Stimulated activated effector memory CD8-positive, alpha-beta T cell treated with anti-CD3 and anti-CD28 coated beads, Interleukin-12 subunit alpha, Interleukin-12 subunit beta, amount 100 ng/mL, for 72 hours (primary cell): ENCODE measurements around the gene MAN1B1.

Experiments used
- ATAC-seq: fragments of 150-1000 bp; cut with Tn5 transposase; 2 replicates; pipeline ENCODE4 v1.10.0; 2021
- DNase-seq, 2 donors: peaks; one replicate each; pipeline ENCODE4 v3.0.0; 2021 to 2022; ENCODE audit warnings: low spot score in 2 of 2
- H3K27ac Mint-ChIP-seq: one replicate; pipeline ENCODE4 v1.8.0; 2022; ENCODE audit warnings: mild to moderate bottlenecking, mixed read lengths
- H3K36me3 Mint-ChIP-seq: one replicate; pipeline ENCODE4 v1.8.0; 2022; ENCODE audit warnings: mild to moderate bottlenecking, mixed read lengths
- H3K4me1 Mint-ChIP-seq: one replicate; pipeline ENCODE4 v1.8.0; 2022; ENCODE audit warnings: mixed read lengths
- H3K4me3 Mint-ChIP-seq: one replicate; pipeline ENCODE4 v1.8.0; 2022; ENCODE audit warnings: mild to moderate bottlenecking, mixed read lengths
- H3K9me3 Mint-ChIP-seq: one replicate; pipeline ENCODE4 v1.8.0; 2022; ENCODE audit warnings: mixed read lengths

The MAN1B1 gene

DNA sequence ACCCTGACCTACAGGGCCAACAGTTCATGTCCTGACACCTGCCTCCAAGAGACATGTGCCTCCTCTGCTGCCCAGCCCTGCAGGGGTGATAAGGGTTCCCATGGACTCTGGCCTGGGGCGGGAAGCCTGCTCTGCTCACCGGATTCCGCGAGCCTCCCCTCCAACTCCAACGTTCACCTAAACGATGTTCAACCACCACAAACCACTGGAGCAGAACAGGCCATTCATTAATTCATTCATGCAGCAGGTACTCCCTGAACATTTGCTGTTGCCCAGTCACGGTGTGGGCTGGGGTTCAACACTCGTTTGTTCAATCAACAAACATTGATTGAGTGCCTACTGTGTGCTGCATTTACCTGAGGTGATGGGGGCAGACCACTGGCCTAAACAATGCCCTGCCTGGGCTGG, 12.8 kb upstream of the MAN1B1 start:
- ATAC-seq (no peak), DNase-seq (no peak)
- Mint-ChIP-seq H3K4me3 (no peak overlapping the region), H3K4me1 (peaks cover 17% of the 10 kb centered on the region), H3K27ac (no peak overlapping the region), H3K9me3 (no peaks in the 10 kb centered on the region), H3K36me3 (peaks cover 20% of the 10 kb centered on the region)

DNA sequence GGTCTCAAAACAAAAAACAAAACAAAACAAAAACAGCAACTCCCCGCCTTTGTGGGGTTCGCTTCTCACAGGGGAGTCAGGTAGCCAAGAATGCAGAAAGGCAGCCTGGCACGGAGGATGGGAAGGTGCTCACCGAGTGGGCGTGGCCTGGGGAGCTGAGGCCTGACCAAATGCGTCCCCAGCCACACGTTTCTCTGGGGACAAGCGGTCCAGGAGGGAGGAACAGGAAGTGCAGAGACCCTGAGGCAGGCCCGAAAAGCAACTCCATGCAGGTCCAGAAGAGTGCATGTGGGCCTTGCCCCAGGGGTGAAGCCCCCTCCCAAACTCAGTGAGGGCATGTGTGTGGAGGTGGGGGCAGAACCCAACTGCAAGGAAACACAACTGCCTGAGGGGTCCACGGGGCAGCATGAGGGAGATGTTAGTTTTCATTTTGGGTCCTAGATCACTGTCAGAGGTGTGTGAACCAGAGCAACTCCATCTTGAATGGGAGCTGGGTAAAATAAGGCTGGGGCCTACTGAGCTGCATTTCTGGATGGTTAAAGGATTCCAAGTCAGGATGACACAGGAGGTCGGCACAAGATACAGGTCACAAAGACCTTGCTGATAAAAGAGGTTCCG, 12.0 kb upstream of the MAN1B1 start:
- DNase-seq (no peak), ATAC-seq (no peak)
- H3K27ac Mint-ChIP-seq, result no peak overlapping the region
- H3K4me1 Mint-ChIP-seq, result peaks cover 17% of the 10 kb centered on the region
- H3K36me3 Mint-ChIP-seq, result peaks cover 28% of the 10 kb centered on the region
- no peaks in the 10 kb centered on the region for H3K9me3 Mint-ChIP-seq
- H3K4me3 Mint-ChIP-seq, result no peak overlapping the region

DNA sequence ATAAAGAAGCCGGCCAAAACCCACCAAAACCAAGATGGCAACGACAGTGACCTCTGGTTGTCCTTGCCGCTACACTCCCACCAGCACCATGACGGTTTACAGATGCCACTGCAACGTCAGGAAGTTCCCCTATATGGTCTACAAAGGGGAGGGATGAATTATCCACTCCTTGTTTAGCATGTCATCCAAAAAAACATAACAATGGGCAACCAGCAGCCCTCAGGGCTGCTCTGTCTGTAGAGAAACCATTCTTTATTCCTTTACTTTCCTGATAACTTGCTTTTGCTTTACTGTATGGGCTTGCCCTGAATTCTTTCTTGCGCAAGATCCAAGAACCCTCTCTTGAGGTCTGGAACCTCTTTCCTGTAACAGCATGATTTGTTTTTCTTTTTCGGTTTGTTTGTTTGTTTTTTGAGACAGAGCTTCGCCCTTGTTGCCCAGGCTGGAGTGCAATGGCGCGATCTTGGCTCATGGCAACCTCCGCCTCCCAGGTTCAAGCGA, 11.5 kb upstream of the MAN1B1 start:
- no peak overlapping the region for H3K27ac Mint-ChIP-seq
- H3K36me3 Mint-ChIP-seq, result peaks cover 32% of the 10 kb centered on the region
- peaks cover 17% of the 10 kb centered on the region for H3K4me1 Mint-ChIP-seq
- H3K9me3 Mint-ChIP-seq, result no peaks in the 10 kb centered on the region
- ATAC-seq (no peak), DNase-seq (no peak)
- H3K4me3 Mint-ChIP-seq, result no peak overlapping the region

DNA sequence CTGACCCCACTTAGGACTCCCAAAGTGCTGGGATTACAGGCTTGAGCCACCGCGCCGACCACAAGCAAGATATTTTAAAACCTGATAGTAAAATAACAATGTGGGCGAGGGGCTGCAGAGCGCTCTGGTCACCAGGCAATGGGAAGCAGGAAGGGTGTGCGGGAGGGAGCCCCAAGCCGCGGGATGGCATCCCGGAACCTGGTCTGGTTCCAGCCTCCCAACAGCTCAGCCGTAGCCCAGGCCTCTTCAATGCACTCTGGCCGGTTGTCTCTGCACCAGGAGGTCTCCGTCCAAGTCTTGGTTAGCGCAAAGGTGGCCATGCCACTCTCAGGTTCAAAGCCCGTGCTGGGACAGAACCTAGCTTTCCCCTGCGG, 10.2 kb upstream of the MAN1B1 start:
- Mint-ChIP-seq H3K36me3 (peaks cover 34% of the 10 kb centered on the region), H3K4me1 (peaks cover 6% of the 10 kb centered on the region), H3K4me3 (peak overlapping the region; percentile 66), H3K27ac (peak overlapping the region; percentile 37), H3K9me3 (no peaks in the 10 kb centered on the region)
- ATAC-seq, result no peak
- no peak for DNase-seq

DNA sequence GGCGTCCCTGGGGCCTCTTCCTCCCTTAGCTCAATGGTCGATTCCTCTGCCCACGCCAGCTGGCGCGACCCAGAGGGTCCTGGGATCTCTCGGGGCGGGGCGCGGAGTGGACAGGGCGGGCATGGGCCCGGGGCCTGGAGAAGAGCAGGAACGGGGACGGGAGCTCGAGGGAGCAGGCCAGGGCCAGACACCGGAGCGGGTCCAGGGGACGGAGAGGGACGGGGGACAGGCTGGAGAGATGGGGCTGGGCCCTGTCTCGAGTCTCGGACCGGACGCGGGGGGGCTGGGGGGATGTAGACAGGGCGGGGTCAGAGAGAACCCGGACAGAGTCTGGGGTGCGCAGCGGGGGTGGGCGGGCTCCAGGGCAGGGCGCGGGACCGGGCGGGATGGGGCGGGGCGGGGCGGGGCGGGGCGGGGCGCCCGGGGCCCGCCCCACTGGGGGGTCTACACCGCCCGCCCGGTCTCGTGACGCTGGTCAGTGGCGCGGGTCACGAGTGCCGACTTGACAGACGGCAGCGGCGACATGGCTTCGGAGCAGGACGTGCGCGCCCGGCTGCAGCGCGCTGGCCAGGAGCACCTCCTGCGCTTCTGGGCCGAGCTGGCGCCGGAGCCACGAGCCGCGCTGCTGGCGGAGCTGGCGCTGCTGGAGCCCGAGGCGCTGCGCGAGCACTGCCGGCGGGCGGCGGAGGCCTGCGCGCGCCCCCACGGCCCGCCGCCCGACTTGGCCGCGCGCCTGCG, 9.6 kb upstream of the MAN1B1 start, which contains the start of gene UAP1L1:
UAP1L1 (plus strand) TSS at position 508 of the 738 bp plus-strand sequence; CDS start at position 524, 16 bp downstream.
- H3K9me3 Mint-ChIP-seq, result no peaks in the 10 kb centered on the region
- peak; percentile 58 to 84 for DNase-seq
- peaks cover 39% of the 10 kb centered on the region for H3K36me3 Mint-ChIP-seq
- H3K27ac Mint-ChIP-seq, result peak within 1 kb of the TSS; percentile 37
- ATAC-seq, result peak; percentile 80
- peak within 1 kb of the TSS; percentile 66 for H3K4me3 Mint-ChIP-seq
- H3K4me1 Mint-ChIP-seq, result peaks cover 1% of the 10 kb centered on the region

- Mint-ChIP-seq H3K4me1 (peaks cover 4% of the 10 kb centered on the region), H3K36me3 (peaks cover 48% of the 10 kb centered on the region), H3K27ac (no peak overlapping the region), H3K9me3 (no peaks in the 10 kb centered on the region), H3K4me3 (peak overlapping the region; percentile 66)
- DNase-seq, result peak in 1 of 2 donors; percentile 76
- peak; percentile 64 for ATAC-seq
These were observed 8.8 kb upstream of the MAN1B1 start for GRCh38 chr9:137077758-137078693.

- ATAC-seq (no peak), DNase-seq (no peak)
- H3K27ac Mint-ChIP-seq, result no peak overlapping the region
- peaks cover 12% of the 10 kb centered on the region for H3K4me1 Mint-ChIP-seq
- no peaks in the 10 kb centered on the region for H3K9me3 Mint-ChIP-seq
- H3K36me3 Mint-ChIP-seq, result peaks cover 56% of the 10 kb centered on the region
- peak overlapping the region; percentile 66 for H3K4me3 Mint-ChIP-seq
These were observed 7.9 kb upstream of the MAN1B1 start for GRCh38 chr9:137078701-137079400.

- ATAC-seq, result no peak
- no peak for DNase-seq
- H3K27ac Mint-ChIP-seq, result no peak overlapping the region
- H3K4me3 Mint-ChIP-seq, result peak overlapping the region; percentile 66
- H3K4me1 Mint-ChIP-seq, result peaks cover 14% of the 10 kb centered on the region
- H3K36me3 Mint-ChIP-seq, result peaks cover 58% of the 10 kb centered on the region
- H3K9me3 Mint-ChIP-seq, result no peaks in the 10 kb centered on the region
These were observed 7.4 kb upstream of the MAN1B1 start for GRCh38 chr9:137079401-137079787.

DNA sequence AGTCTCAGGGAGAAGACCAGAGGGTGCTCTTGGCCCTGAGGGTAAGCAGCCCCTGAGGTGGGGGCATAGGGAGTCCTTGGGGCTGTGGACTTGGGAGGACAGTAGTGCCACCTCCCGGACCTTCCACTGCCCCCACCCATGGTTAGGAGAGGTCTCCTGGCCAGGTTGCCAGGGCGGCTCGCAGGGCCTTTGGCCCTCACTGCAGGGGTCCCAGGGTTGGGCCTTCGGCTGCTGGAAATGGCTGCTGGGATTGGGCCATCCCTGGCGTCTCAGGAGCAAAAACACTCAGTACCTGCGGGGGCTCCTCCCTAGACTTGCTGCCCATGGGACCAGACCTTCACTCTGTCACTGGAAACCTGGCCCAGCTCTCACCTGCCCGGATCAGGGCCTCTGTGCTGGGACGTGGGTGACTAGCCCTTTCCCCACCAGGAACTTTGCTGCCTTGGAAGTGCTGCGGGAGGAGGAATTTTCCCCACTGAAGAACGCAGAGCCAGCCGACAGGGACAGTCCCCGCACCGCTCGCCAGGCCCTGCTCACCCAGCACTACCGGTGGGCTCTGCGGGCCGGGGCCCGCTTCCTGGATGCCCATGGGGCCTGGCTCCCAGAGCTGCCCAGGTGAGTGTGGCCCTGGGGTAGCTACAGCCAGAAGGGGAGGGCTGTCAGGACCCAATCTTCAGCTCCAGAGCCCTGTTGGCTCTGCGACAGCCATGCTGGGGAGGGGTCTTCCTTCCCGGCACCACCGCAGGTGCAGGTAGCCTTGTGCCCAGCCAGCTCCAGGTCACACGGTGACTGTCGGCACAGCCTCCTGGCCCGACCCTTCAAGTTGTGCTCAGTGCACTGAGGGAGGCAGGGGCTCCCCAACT, 6.3 kb upstream of the MAN1B1 start:
- peaks cover 22% of the 10 kb centered on the region for H3K4me1 Mint-ChIP-seq
- DNase-seq (no peak), ATAC-seq (no peak)
- peak overlapping the region; percentile 66 for H3K4me3 Mint-ChIP-seq
- H3K36me3 Mint-ChIP-seq, result peaks cover 68% of the 10 kb centered on the region
- H3K9me3 Mint-ChIP-seq, result no peaks in the 10 kb centered on the region
- no peak overlapping the region for H3K27ac Mint-ChIP-seq

GRCh38 chr9:137082222-137082924, 4.4 kb upstream of the MAN1B1 start:
- no peak for ATAC-seq
- no peak for DNase-seq
- Mint-ChIP-seq H3K4me3 (no peak overlapping the region), H3K27ac (no peak overlapping the region), H3K36me3 (peaks cover 84% of the 10 kb centered on the region), H3K9me3 (no peaks in the 10 kb centered on the region), H3K4me1 (peaks cover 29% of the 10 kb centered on the region)

DNA sequence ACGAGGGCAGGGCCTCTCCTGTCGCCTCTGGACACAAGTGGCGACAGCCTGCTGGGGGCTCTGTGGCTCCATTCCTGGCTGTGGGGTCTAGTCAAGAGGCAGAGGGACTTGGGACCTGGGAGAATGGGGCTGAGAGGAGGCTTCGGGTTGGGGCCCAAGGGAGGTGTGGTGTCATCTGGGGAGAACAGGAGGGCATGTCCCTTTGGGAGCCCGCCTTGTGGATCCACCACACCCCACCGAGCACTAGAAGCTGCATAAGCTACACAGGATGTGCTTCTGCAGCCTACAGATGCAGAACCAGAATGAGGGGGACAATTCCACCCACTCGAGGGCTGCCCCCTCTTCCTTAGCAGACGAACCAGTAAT, 3.9 kb upstream of the MAN1B1 start:
- H3K9me3 Mint-ChIP-seq, result no peaks in the 10 kb centered on the region
- DNase-seq, result no peak
- no peak for ATAC-seq
- H3K4me3 Mint-ChIP-seq, result no peak overlapping the region
- peaks cover 89% of the 10 kb centered on the region for H3K36me3 Mint-ChIP-seq
- H3K4me1 Mint-ChIP-seq, result peaks cover 34% of the 10 kb centered on the region
- no peak overlapping the region for H3K27ac Mint-ChIP-seq

- no peaks in the 10 kb centered on the region for H3K9me3 Mint-ChIP-seq
- no peak for DNase-seq
- H3K27ac Mint-ChIP-seq, result peak overlapping the region; percentile 64
- H3K36me3 Mint-ChIP-seq, result peaks cover 90% of the 10 kb centered on the region
- H3K4me1 Mint-ChIP-seq, result peaks cover 40% of the 10 kb centered on the region
- ATAC-seq, result peak; percentile 14
- H3K4me3 Mint-ChIP-seq, result peak overlapping the region; percentile 8
These were observed 3.3 kb upstream of the MAN1B1 start for GRCh38 chr9:137083394-137084004.

DNA sequence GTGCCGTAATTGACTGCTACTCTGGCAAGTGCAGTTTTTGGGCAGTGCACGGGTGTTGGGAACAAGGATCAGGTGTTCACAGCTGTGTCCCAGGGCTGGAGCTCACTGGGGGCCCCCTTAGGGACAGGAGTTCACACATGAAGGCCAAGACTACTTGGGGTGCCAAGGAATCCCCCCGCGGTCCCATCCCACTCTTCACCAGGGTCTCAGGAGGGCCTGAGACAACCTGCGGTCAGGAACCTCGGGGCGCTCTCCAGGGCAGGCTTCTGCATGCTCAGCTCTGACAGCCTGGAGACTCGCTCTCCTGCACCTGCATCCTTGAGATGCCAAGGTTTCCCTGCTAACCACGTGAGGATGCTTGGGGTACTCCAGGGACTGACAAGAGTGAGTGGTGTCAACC, 2.3 kb upstream of the MAN1B1 start:
- Mint-ChIP-seq H3K4me3 (peak overlapping the region; percentile 92), H3K4me1 (peaks cover 50% of the 10 kb centered on the region), H3K9me3 (no peaks in the 10 kb centered on the region), H3K27ac (no peak overlapping the region), H3K36me3 (peaks cover 85% of the 10 kb centered on the region)
- ATAC-seq (no peak), DNase-seq (no peak)
